WTC11 (cell line): ENCODE data around the gene TBC1D19. TPM values are rescaled to one million over a fixed set of nuclear protein-coding genes. Genes with fewer than 3 reads are reported as not detected.
"Not testable (repeated sequence)": the region's sequence is repeated elsewhere in the genome, so short reads cannot be mapped to it uniquely, and the experiment has no call there.

ENCODE experiments used
- ATAC-seq: fragments of 200-7000 bp; cut with Tn5 transposase; 2 replicates; pipeline ENCODE4 v1.10.0; 2021; ENCODE audit warnings: mild to moderate bottlenecking, moderate library complexity
- CTCF ChIA-PET: fragments of 300-600 bp; sonication (Branson Sonifier 250); formaldehyde crosslinking; loops from one replicate; lab custom pipeline; 2021; ENCODE audit warnings: antibody characterized with exemption; lab: Charles Lee
- POLR2A ChIA-PET: fragments of 350-600 bp; sonication (Branson Sonifier 250); formaldehyde crosslinking; loops from one replicate; lab custom pipeline; 2021; ENCODE audit warnings: antibody characterized with exemption; lab: Charles Lee
- DNase-seq: peaks from one replicate; pipeline ENCODE4 v3.0.0; 2021; ENCODE audit warnings: low spot score
- H3K27ac Mint-ChIP-seq: 2 replicates; pipeline ENCODE4 v1.8.0; 2021; ENCODE audit warnings: mixed read lengths
- H3K27me3 Mint-ChIP-seq: 2 replicates; pipeline ENCODE4 v1.8.0; 2021; ENCODE audit warnings: low read depth, mild to moderate bottlenecking, moderate library complexity, mixed read lengths
- H3K36me3 Mint-ChIP-seq: 2 replicates; pipeline ENCODE4 v1.8.0; 2021; ENCODE audit warnings: mixed read lengths
- H3K4me1 Mint-ChIP-seq: 2 replicates; pipeline ENCODE4 v1.8.0; 2022; ENCODE audit warnings: mixed read lengths
- H3K4me3 Mint-ChIP-seq: 2 replicates; pipeline ENCODE4 v1.8.0; 2021; ENCODE audit warnings: mild to moderate bottlenecking, moderate library complexity, mixed read lengths
- H3K9me3 Mint-ChIP-seq: 2 replicates; pipeline ENCODE4 v1.8.0; 2021; ENCODE audit warnings: mixed read lengths
- CDX4 ChIP-seq: fragments of 250-450 bp; sonication (Bioruptor Pico); IDR thresholded peaks from 2 replicates; pipeline ENCODE4 v1.9.0; 2021; ENCODE audit warnings: moderate library complexity, mild to moderate bottlenecking, inconsistent platforms, borderline replicate concordance
- CREM ChIP-seq: sonication (generic); formaldehyde crosslinking; IDR thresholded peaks from 2 replicates; pipeline ENCODE4 v1.8.1; 2022; ENCODE audit warnings: mild to moderate bottlenecking, missing genetic modification reagents, moderate library complexity
- ELF4 ChIP-seq: sonication (generic); formaldehyde crosslinking; IDR thresholded peaks from 2 replicates; pipeline ENCODE4 v1.8.1; 2022; ENCODE audit warnings: low read depth, mild to moderate bottlenecking, moderate library complexity, missing genetic modification reagents
- EMX1 ChIP-seq: fragments of 250-450 bp; sonication (Bioruptor Pico); IDR thresholded peaks from 2 replicates; pipeline ENCODE4 v1.8.0; 2021; ENCODE audit warnings: mild to moderate bottlenecking
- ERG ChIP-seq: fragments of 250-450 bp; sonication (Bioruptor Pico); IDR thresholded peaks from 2 replicates; pipeline ENCODE4 v1.8.0; 2021; ENCODE audit warnings: mild to moderate bottlenecking
- ETV6 ChIP-seq: sonication (generic); formaldehyde crosslinking; IDR thresholded peaks from 2 replicates; pipeline ENCODE4 v1.8.1; 2022; ENCODE audit warnings: mild to moderate bottlenecking, missing genetic modification reagents
- FOXP4 ChIP-seq: sonication (generic); formaldehyde crosslinking; IDR thresholded peaks from 2 replicates; pipeline ENCODE4 v1.8.0; 2022; ENCODE audit warnings: mild to moderate bottlenecking, missing genetic modification reagents
- GTF2I ChIP-seq: fragments of 250-450 bp; sonication (Bioruptor Pico); conservative IDR thresholded peaks from 2 replicates; pipeline ENCODE4 v1.4.0; 2021; ENCODE audit warnings: mild to moderate bottlenecking
- NFATC4 ChIP-seq: fragments of 250-450 bp; sonication (Bioruptor Pico); IDR thresholded peaks from 2 replicates; pipeline ENCODE4 v1.9.0; 2021; ENCODE audit warnings: mild to moderate bottlenecking
- OVOL2 ChIP-seq: fragments of 250-450 bp; sonication (Bioruptor Pico); IDR thresholded peaks from 2 replicates; pipeline ENCODE4 v1.9.0; 2021; ENCODE audit warnings: mild to moderate bottlenecking, borderline replicate concordance
- PRDM15 ChIP-seq: sonication (generic); formaldehyde crosslinking; IDR thresholded peaks from 2 replicates; pipeline ENCODE4 v1.8.0; 2022; ENCODE audit warnings: missing genetic modification reagents
- SOX15 ChIP-seq: fragments of 250-450 bp; sonication (Bioruptor Pico); IDR thresholded peaks from 2 replicates; pipeline ENCODE4 v1.9.0; 2021; ENCODE audit warnings: mild to moderate bottlenecking
- TEAD4 ChIP-seq: sonication (generic); formaldehyde crosslinking; IDR thresholded peaks from 2 replicates; pipeline ENCODE4 v1.8.0; 2022; ENCODE audit warnings: mild to moderate bottlenecking, missing genetic modification reagents
- ZNF232 ChIP-seq: sonication (generic); formaldehyde crosslinking; IDR thresholded peaks from 2 replicates; pipeline ENCODE4 v1.8.0; 2022; ENCODE audit warnings: mild to moderate bottlenecking, missing genetic modification reagents
- ZNF281 ChIP-seq: sonication (generic); formaldehyde crosslinking; IDR thresholded peaks from 2 replicates; pipeline ENCODE4 v1.8.0; 2023; ENCODE audit warnings: mild to moderate bottlenecking, missing genetic modification reagents
- ZNF396 ChIP-seq: fragments of 250-450 bp; sonication (Bioruptor Pico); IDR thresholded peaks from 2 replicates; pipeline ENCODE4 v1.8.0; 2021; ENCODE audit warnings: mild to moderate bottlenecking, moderate library complexity, borderline replicate concordance
- ZNF423 ChIP-seq: fragments of 250-450 bp; sonication (Bioruptor Pico); IDR thresholded peaks from 2 replicates; pipeline ENCODE4 v2.1.2; 2022; ENCODE audit warnings: mild to moderate bottlenecking, moderate library complexity
- ZNF671 ChIP-seq: fragments of 250-450 bp; sonication (Bioruptor Pico); IDR thresholded peaks from 2 replicates; pipeline ENCODE4 v1.8.0; 2021; ENCODE audit warnings: mild to moderate bottlenecking
- total RNA-seq: library from RNA; stranded (reverse); gene quantifications from 3 replicates; pipeline ENCODE4 v1.2.3, GENCODE V29; 2021

TBC1D19 gene
- total RNA-seq, 1 experiment from 2014 or later = 2.1 TPM

- no peak overlapping the region for H3K4me3 Mint-ChIP-seq
- H3K27ac Mint-ChIP-seq = no peak overlapping the region
- DNase-seq = no peak
- POLR2A ChIA-PET = no interaction called here
- CTCF ChIA-PET = no interaction called here
- TF ChIP-seq ZNF281 (CRISPR knock-in tag) (no peak), ZNF423 (CRISPR knock-in tag) (no peak), SOX15 (CRISPR knock-in tag) (no peak), FOXP4 (CRISPR knock-in tag) (no peak), NFATC4 (no peak), ETV6 (CRISPR knock-in tag) (no peak), CREM (CRISPR knock-in tag) (no peak), EMX1 (CRISPR knock-in tag) (no peak), PRDM15 (no peak), CDX4 (no peak), ZNF396 (CRISPR knock-in tag) (no peak), OVOL2 (CRISPR knock-in tag) (no peak), TEAD4 (CRISPR knock-in tag) (no peak), GTF2I (CRISPR knock-in tag) (no peak), ERG (CRISPR knock-in tag) (no peak), ELF4 (no peak), ZNF232 (CRISPR knock-in tag) (no peak), ZNF671 (CRISPR knock-in tag) (no peak)
- peaks cover 5% of the 10 kb centered on the region for H3K9me3 Mint-ChIP-seq
- no peaks in the 10 kb centered on the region for H3K27me3 Mint-ChIP-seq
- peaks cover 11% of the 10 kb centered on the region for H3K36me3 Mint-ChIP-seq
- no peak for ATAC-seq
- no peaks in the 10 kb centered on the region for H3K4me1 Mint-ChIP-seq
These were observed 52.6 kb downstream of the TBC1D19 start for GRCh38 chr4:26636458-26636857.

GRCh38 chr4:26640639-26641038, 56.8 kb downstream of the TBC1D19 start:
- CTCF ChIA-PET, H3K4me3 Mint-ChIP-seq, H3K27ac Mint-ChIP-seq, H3K4me1 Mint-ChIP-seq, DNase-seq, H3K27me3 Mint-ChIP-seq, ATAC-seq, POLR2A ChIA-PET: not testable (repeated sequence)
- peaks cover 17% of the 10 kb centered on the region for H3K36me3 Mint-ChIP-seq
- peaks cover 20% of the 10 kb centered on the region for H3K9me3 Mint-ChIP-seq
